ENCODE data around the gene TEKT3. TPM values are rescaled to one million over a fixed set of nuclear protein-coding genes. Genes with fewer than 3 reads are reported as not detected.

The TEKT3 gene
- polyA plus RNA-seq, 10 donors, result 0.63 to 2.5 (median 1.1) TPM

DNA sequence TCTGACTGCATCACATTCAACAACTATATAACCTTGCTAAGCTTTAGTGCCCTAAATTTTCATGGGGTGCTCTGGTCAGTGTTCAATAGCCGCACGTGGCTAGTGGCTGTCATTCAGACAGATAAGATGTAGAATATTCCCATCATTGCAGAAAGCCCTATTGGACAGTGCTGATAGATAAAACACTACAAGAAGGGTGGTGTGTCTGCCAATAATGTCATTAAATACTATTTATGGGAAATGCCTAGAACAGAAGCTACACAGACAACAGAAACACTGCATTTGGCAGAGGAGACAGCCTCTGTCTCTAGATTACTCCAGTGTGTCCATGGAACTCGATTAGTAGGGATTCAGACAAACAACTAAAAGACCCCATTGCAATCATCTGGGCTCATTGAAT lies 47.8 kb downstream of the TEKT3 start:
- no peak for DNase-seq

GRCh38 chr17:15291674-15292361 lies 49.6 kb downstream of the TEKT3 start:
- peak in 1 of 3 donors; percentile 42 for DNase-seq

- no peak for DNase-seq
Observed at GRCh38 chr17:15290605-15291004, 50.8 kb downstream of the TEKT3 start.

- peak in 1 of 3 donors; percentile 18 for DNase-seq
Observed at GRCh38 chr17:15289285-15290183, 51.9 kb downstream of the TEKT3 start.

- no peak for DNase-seq
Observed at GRCh38 chr17:15288859-15289258, 52.5 kb downstream of the TEKT3 start.

- DNase-seq, result no peak
Observed at GRCh38 chr17:15287538-15288267, 53.7 kb downstream of the TEKT3 start.

DNA sequence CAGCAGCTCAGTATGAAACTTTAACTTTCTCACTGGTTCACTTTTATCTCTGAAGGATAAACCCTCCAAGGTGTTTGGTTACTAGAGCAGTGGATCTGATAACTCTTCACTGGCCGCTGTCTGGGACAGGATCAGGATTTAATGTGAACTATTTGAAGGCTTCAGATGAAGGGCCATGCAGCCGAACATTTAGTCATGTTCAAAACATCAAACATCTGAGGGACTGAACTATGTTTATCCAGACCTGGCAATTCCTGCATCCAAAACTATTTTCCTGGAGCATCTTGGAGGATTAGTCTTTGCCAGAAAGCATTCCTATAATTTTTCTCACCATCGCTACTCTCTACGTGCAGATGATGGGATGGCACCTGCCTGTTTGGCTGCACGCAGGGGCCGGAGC lies 55.9 kb downstream of the TEKT3 start:
- no peak for DNase-seq

GRCh38 chr17:15284537-15284936 lies 56.9 kb downstream of the TEKT3 start:
- DNase-seq, result no peak

DNA sequence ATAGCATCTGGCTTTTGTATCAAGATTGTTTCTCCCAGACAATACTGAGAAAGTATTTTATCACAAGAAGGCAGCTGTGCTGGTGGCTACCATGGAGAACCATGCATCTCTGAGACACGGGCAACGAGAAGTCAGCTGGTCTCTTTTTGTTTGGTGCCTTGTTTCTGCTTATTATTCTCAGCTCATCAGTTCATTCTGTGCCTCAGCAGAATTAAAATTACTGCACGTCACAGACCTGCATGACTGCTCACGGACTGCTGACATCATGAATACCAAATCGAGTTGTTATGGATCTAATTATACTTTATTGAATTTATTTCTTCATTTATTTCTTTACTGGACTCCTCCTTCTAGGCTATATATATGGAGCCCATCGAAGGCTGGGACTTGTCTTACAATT lies 57.3 kb downstream of the TEKT3 start:
- DNase-seq, result no peak

DNA sequence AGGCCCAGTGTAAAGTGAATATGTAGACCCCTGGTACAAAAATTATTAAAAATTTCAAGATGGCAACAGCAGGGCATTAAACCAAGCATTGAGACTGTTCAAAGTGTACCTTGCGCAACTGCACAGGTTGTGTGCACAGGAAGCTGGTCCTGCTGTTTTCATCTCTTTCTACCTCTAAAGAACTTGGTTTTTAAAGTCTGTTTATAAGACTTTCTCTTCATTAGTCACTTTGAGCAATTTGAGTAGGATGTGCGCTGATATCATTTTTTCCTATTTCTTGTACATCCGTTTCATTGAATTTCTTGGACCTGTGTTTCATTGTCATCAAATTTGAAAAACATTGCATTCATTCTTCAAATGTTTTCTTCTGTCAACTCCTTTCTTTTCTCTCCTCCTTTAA lies 59.5 kb downstream of the TEKT3 start:
- no peak for DNase-seq

- DNase-seq, result peak in 1 of 3 donors; percentile 83
Observed at GRCh38 chr17:15278924-15279477, 62.4 kb downstream of the TEKT3 start.

DNA sequence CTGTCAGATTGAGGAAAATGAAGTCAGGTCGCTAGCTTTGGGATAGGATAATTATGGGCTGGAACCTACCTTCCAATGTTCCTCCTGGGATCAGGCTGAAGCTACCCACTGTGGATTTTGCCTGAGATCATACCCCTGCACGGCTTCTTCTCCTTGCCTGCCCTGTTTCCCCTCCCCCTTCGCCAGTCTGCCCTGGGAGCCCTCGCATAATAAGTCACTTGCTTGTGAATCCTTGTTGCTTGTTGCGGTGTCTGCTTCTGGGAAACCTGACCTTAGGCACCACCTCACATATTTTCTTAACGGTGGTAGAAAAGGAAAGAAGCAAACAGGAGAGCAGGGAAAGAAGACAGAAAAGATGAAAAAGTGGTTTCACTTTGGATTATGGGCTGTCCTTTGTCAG lies 63.0 kb downstream of the TEKT3 start:
- DNase-seq, result no peak

GRCh38 chr17:15274017-15274416 lies 67.4 kb downstream of the TEKT3 start:
- no peak for DNase-seq

- peak in 1 of 3 donors; percentile 51 for DNase-seq
Observed at GRCh38 chr17:15273141-15273793, 68.1 kb downstream of the TEKT3 start.

- DNase-seq, result no peak
Observed at GRCh38 chr17:15271741-15272140, 69.7 kb downstream of the TEKT3 start.

GRCh38 chr17:15270628-15271381 lies 70.6 kb downstream of the TEKT3 start:
- DNase-seq, result no peak

- DNase-seq, result no peak
Observed at GRCh38 chr17:15269780-15270089, 71.7 kb downstream of the TEKT3 start.

GRCh38 chr17:15269087-15269779 lies 72.2 kb downstream of the TEKT3 start:
- peak in 1 of 3 donors; percentile 57 for DNase-seq

- peak; percentile 62 to 92 (median 78) for DNase-seq
Observed at GRCh38 chr17:15268461-15268860, 72.9 kb downstream of the TEKT3 start.

DNA sequence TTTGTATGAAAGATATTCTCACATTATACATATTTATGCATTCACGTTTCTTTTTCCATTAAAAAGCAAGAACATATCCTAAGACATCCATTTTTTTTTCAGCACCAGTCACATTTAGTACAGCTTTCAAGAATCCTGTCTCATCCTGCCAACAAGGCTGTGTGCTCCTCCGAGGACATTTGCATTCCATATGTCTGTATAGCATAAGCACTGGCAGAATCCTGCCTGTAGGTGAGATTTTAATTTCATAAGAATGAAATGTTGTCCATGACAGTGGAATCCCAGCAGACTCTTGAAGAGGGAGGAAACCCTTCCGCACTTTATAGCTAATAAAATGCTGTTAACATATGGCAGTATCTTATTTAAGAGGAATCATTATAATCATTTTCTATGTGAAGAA lies 73.4 kb downstream of the TEKT3 start:
- DNase-seq, result peak in 2 of 3 donors; percentile 32 to 73
